PC-9 (cell line): Measurements from ENCODE around the gene C1orf52.

Experiments used
- CTCF ChIP-seq: fragments of 200-600 bp; sonication (generic); conservative IDR thresholded peaks from 2 replicates; pipeline ENCODE4 v1.6.1; 2017; ENCODE audit warnings: mixed run types, antibody characterized with exemption, mild to moderate bottlenecking, moderate library complexity
- EZH2 ChIP-seq: fragments of 200-600 bp; sonication (generic); IDR thresholded peaks from 2 replicates; pipeline ENCODE4 v1.8.0; 2017; ENCODE audit warnings: antibody characterized with exemption, low read depth

GRCh38 chr1:85223334-85223733, 36.1 kb downstream of the C1orf52 start:
- no peak for TF ChIP-seq CTCF
- no peak for TF ChIP-seq EZH2
